Cardiac fibroblast (primary cell): Measurements from ENCODE around the gene OSBPL5.

Source experiments
- DNase-seq, 2 donors: peaks; one replicate each; pipeline versions ENCODE4 v3.0.0 to v3.0.0-alpha.2; 2010; ENCODE audit warnings: low read depth in 2 of 2
- H3K4me3 ChIP-seq, 2 donors: replicated peaks in 1 of 2; 1 replicate in 1 of 2; 2 replicates in 1 of 2; pipeline ENCODE4 v1.5.1; 2011; ENCODE audit warnings: low read depth in 2 of 2, low read length in 2 of 2, mild to moderate bottlenecking in 2 of 2, moderate library complexity in 1 of 2
- CTCF ChIP-seq: IDR thresholded peaks from one replicate; pipeline ENCODE4 v1.5.1; 2011; ENCODE audit warnings: low read depth, mild to moderate bottlenecking, low read length, inconsistent platforms

Gene OSBPL5

GRCh38 chr11:3165916-3166267 lies 782 bp upstream of the OSBPL5 start:
- no peak for TF ChIP-seq CTCF
- DNase-seq: no peak
- no peak overlapping the region for H3K4me3 ChIP-seq

- no peak for DNase-seq
- peak overlapping the region; percentile 89 to 90 for H3K4me3 ChIP-seq
- no peak for TF ChIP-seq CTCF
These were observed 458 bp downstream of the OSBPL5 start for GRCh38 chr11:3164552-3165151.

GRCh38 chr11:3164138-3164551 lies 965 bp downstream of the OSBPL5 start:
- no peak for TF ChIP-seq CTCF
- no peak for DNase-seq
- H3K4me3 ChIP-seq: peak overlapping the region; percentile 89 to 90

GRCh38 chr11:3163241-3163981 lies 1.7 kb downstream of the OSBPL5 start:
- DNase-seq: no peak
- peak overlapping the region; percentile 89 to 90 for H3K4me3 ChIP-seq
- no peak for TF ChIP-seq CTCF

- no peak overlapping the region for H3K4me3 ChIP-seq
- no peak for TF ChIP-seq CTCF
- no peak for DNase-seq
These were observed 2.5 kb downstream of the OSBPL5 start for GRCh38 chr11:3162410-3163240.

GRCh38 chr11:3161720-3162409 lies 3.2 kb downstream of the OSBPL5 start:
- H3K4me3 ChIP-seq: no peak overlapping the region
- DNase-seq: no peak
- TF ChIP-seq CTCF: no peak
